Hematopoietic multipotent progenitor cell treated with erythropoietin and hydrocortisone succinate and interleukin-3 and kit ligand, for 8 days (in vitro differentiated cells): ENCODE results near the gene PPP1R10.

Experiments used
- DNase-seq: peaks from one replicate; pipeline ENCODE4 v3.0.0-alpha.2; 2015

PPP1R10 gene

DNA sequence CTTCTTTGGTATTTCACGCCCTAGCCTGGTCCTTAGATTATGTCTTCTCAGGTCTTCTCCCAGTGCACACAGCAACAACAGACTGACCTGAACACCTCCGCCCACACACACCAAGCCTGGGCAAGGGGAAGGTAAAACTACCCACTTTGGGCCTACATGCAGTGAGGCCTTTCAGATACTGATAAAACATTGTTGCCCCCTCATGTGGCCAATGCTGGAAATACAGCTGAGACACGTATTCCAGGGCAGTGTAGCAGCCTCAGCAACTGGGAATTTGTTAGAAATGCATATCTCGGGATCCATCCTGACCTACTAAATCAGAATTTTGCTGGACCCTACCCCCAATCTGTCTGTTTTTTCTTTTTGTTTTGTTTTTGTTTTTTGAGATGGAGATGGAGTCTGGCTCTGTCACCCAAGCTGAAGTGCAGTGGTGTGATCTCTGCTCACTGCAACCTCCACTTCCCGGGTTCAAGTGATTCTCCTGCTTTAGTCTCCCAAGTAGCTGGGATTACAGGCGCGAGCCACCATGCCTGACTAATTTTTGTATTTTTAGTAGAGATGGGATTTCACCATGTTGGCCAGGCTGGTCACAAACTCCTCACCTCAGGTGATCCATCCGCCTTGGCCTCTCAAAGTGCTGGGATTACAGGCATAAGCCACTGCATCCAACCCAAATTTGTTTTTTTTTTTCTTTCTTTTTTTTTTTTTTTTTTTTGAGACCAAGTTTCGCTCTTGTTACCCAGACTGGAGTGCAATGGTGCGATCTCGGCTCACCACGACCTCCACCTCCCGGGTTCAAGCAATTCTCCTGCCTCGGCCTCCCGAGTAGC is 19.5 kb downstream of the PPP1R10 start:
- DNase-seq: peak; percentile 86

DNA sequence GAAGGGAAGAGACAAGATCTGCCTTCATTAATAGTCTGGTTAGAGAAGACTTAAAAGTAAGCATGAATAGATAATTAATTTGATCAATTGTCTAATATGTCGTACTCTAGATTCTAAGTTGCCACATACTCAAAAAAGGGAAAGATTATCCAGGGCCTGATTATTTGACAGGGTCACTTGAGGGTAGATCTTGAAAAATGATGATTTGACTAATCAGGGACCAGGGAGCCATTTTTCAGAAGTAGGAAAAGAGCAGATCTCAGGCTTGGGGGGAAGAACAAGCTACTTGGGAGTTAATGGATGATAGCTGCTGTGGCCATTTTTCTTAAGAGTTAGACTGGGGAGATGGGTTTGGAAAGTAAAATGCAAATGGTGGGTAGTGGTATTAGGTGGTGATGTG is 24.8 kb downstream of the PPP1R10 start:
- DNase-seq: no peak

DNA sequence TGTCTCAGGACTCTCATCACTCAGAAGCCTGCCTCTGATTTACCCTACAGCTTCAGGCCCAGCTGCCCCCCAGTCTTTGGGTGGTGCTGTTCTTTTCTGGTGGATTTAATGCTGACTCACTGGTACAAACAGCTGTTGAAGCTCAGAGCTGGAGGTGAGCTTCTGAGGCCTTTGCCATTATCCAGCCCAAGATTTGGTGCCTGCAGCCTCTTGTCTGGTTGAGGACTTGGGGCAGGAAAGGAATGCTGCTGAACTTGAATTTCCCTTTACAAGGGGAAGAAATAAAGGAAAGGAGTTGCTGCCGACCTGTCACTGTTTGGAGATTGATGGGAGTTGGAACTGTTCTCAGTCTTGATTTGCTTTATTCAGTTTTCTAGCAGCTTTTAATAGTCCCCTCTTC is 26.0 kb downstream of the PPP1R10 start:
- peak; percentile 19 for DNase-seq

DNA sequence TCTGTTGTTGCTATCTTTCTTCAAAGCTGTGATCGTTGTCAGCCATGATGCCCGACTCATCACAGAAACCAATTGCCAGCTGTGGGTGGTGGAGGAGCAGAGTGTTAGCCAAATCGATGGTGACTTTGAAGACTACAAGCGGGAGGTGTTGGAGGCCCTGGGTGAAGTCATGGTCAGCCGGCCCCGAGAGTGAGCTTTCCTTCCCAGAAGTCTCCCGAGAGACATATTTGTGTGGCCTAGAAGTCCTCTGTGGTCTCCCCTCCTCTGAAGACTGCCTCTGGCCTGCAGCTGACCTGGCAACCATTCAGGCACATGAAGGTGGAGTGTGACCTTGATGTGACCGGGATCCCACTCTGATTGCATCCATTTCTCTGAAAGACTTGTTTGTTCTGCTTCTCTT is 26.5 kb downstream of the PPP1R10 start:
- DNase-seq: no peak

DNA sequence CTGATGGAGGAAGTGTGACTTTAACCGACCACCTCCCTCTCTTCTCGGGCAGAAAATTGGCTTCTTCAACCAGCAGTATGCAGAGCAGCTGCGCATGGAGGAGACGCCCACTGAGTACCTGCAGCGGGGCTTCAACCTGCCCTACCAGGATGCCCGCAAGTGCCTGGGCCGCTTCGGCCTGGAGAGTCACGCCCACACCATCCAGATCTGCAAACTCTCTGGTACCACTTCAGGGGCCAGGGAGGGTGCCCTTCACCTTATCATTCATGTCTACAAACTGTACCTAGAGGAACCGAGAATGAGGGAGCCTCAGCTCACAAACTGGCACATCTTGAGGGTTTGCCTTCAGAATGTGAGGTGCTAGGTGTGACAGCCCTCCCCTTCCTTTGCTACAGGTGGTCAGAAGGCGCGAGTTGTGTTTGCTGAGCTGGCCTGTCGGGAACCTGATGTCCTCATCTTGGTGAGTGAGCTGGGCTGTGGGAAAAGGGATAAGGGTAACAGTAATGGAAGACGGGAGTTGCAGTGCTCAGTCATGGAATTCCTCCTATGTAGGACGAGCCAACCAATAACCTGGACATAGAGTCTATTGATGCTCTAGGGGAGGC is 27.2 kb downstream of the PPP1R10 start:
- no peak for DNase-seq

DNA sequence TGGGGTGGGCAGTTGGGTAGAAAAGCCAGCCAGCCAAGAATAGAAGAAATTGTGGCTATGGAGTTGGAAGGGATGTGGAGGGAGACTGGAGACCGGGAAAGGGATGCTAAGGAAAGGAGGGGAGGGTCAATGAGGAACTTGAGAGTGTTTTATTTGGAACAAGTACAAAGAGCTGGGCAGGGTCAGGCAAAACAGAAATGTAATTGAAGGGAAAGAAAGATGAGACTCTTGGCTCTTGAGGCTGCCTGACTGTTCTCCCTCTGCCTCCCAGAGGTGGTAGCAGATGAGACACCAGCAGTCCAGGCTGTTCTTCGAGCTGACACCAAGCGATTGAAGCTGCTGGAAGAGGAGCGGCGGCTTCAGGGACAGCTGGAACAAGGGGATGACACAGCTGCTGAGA is 33.1 kb downstream of the PPP1R10 start:
- DNase-seq: no peak

DNA sequence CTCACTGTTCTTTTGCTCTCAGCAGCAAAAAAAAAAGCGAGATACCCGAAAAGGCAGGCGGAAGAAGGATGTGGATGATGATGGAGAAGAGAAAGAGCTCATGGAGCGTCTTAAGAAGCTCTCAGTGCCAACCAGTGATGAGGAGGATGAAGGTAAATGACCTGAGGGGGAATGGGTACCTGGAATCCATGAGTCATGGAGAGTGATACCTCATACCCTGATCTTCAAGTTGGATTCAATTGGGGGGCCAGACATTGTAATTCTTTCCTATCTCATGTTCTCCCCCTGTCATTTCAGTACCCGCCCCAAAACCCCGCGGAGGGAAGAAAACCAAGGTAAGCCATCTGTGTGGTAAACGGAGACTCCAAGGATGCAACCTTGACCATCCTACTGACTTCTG is 39.0 kb downstream of the PPP1R10 start:
- DNase-seq: no peak

DNA sequence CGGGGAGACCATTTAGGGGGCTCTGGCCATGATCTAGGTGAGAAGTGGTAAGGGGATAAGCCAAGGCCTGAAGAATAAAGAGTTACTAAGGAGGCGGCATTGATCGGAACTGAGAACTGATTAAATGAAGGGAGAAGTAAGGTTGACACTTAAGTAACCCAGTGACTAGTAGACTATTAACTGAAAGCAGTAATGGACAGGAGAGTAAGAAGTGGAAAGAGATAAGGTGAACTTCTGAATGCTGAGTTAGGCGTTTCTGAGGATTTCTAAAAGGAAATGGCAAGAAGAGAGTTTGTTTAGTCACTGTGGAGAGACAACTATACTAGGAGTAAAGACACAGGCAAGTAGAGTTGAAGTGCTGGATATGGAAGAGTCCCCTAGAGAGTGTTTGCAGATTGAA is 43.9 kb downstream of the PPP1R10 start:
- DNase-seq: no peak

DNA sequence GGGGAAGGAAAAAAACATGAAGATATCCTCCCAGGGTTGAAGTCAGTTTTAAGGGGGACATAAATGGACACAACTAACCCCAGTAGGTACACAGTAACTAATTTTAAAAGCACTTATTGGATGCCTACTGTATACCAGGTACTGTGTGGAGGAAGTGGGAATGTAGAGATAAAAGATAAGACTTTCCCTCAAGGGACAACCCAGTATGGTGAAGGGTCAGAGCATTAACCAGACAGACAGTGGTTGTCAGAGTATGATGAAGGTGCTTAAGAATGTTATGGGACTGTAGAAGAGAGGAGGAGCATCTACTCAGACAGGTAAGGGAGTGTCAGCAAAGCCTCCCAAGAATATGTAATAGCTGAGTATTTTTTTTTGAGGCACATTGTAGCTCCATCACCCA is 44.9 kb downstream of the PPP1R10 start:
- no peak for DNase-seq

DNA sequence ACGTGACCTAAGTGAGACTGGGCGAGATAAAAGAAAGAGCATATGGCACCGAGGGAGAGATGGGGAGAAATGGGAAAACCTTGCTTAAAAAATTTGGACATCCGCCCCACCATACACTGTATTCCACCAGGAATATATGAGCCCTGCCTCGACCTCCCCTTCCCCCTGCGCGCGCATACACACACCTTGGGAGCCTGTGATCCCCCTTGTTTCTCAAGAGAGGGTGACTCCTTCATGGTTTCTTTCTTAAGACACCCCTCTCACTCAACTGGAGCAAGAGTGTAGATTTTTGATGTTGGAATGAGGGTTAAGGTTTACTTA is 45.3 kb downstream of the PPP1R10 start:
- DNase-seq: no peak

DNA sequence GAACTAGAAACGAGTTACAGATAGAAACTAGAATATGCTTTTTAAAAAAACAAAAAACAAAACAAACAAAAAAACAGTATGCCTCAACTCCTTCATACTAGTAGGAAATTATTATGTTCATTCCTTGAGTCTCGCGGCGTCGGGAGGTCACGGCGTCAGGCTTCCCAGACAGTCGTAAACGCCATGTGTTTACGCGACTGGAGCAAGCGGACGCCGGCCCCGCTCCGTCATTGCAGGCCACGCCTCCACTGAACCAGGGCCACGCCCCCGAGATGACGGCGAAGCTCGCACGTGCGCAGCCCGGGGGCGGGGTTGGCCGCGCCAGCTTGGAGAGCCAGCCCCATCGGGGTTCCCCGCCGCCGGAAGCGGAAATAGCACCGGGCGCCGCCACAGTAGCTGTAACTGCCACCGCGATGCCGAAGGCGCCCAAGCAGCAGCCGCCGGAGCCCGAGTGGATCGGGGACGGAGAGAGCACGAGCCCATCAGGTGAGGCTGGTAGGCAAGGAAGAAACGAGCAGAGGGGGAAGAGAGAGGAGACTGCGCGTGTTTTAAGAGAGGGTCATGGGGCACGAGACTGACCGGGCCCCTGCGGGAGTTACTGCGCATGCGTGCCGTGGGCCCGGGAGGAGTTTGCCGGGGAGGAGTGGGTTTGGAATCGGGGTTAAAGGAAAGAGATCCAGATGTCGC is 45.8 kb downstream of the PPP1R10 start, which contains the start of gene ABCF1:
Gene ABCF1 (plus strand): TSS at position 368 of the 687 bp plus-strand sequence. CDS start 46 bp downstream, at position 414.
- peak; percentile 96 for DNase-seq

DNA sequence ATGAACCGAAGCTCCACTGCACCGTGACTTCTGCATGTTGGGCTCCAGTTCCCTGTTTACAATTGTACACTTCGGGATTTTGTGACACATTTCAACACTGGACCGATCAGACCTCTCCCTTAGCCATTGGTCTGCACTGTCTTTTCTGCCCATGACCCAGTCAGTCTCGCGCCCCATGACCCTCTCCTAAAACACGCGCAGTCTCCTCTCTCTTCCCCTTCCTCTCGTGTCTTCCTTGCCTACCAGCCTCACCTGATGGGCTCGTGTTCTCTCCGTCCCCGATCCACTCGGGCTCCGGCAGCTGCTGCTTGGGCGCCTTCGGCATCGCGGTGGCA is 46.3 kb downstream of the PPP1R10 start:
- no peak for DNase-seq

DNA sequence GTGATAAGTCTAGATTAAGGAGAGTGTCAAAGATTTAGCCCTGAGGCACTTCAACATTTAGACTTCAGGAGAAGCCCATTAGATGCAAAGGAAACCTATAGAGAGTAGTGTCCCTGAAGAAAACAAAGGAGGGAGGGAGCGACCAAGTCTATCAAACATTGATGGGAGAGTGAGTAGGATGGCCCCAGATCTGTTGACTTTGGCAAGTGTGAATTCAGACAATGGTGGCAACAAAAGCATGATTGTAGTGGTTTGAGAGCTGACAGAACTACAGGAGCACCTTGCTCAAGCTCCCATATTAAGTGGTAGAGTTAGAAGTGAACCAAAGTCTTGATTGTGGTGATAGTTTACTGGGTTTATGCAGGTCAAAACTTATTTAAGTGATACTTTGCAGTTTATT is 46.8 kb downstream of the PPP1R10 start:
- DNase-seq: no peak

DNA sequence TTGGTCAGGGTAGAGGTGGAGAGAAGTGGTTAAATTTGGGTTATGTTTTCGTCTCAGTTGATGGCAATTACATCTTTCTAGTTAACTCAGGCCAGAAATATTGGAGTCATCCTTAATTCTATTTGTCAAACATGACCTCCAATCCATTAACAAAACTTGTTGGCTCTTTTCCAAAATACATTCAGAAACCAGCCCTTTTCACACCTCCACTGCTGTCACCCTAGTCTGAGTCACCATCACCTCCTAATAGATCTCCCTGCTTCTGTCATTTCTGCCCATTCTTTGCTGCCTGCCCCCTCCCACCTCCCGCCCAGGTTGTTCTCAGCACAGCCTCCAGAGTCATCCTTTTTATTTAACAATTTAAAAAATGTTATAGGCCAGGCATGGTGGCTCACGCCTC is 48.8 kb downstream of the PPP1R10 start:
- DNase-seq: no peak

DNA sequence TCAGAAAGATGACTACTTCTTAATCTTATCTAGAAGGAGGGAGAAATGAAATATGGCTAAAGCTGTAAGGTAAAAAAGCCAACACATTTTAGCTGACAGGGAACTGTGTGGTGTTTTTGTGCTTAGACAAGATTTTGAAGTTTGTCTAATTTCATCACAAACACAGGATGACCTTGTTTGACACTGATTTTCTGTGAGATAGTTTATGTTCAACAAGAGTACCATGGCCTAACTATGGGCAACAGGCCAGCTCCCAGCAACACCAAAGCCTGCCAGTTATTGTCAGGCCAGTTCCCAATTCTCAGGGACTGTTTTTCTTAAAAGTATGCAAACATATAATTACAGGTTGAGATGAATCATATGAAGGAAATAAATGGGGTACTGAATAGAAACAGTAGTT is 51.3 kb downstream of the PPP1R10 start:
- no peak for DNase-seq

DNA sequence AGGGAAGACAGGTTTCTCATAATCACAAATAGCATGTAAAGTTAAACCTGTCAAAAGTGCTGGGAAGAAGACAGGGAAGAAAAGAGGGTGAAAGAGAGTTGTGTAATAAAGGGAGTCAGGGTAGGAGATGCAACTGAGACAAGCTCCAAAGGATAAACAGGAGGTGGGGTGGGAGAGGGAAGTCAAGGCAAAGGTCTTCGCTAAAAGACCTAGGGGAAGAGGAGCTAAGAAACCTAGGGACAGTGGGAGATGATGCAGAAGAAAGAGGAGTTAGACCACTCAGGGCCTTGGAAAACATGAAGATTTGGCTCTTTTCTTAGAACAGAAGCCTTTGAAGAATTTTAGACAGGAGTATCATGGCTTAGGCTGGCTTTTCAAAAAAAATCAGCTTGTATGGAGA is 52.9 kb downstream of the PPP1R10 start:
- no peak for DNase-seq

DNA sequence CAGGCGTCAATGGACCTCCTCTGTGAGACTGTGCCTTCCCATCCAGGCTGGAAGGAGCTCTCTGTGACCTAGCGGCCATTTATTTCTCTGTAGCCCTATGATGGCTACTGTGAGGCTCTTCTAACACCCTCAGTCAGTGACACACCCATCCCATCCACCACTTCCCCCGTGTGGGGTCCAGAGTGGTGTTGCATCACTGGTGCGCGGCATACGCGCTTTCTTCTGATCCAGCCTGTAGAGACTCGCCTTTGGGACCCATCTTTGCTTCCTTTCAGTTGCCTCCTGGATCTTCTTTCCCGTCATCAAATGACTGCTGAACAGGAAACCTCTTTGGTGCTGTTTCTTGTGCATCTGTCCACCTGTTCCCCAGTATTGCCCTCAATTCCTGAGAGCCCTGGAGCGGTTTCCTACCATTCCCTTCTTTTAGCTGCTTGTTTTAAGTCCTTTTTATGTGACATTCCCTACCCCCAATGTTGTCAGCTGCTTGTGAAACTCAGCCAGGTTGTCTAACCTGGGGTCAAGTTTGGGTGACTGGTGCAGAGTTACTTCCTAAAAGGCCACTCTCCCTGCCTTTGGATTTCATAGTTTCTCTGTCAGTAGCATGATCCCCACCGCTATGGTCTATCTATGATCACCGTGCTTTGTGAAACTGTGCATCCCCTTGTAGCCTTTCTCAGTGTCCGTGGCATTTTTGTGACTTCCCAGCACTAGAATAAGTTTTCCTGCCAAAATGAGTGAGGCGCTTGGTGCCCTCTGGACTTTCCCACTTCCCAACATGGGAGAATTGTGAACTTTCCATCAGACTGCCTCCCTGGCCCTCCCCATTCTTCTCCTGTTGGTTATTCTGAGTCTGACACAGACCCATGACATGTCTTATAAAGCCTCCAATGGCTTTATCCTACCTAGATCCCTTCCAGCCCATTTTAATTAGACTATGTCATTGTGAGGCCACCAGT is 54.3 kb downstream of the PPP1R10 start:
- no peak for DNase-seq

DNA sequence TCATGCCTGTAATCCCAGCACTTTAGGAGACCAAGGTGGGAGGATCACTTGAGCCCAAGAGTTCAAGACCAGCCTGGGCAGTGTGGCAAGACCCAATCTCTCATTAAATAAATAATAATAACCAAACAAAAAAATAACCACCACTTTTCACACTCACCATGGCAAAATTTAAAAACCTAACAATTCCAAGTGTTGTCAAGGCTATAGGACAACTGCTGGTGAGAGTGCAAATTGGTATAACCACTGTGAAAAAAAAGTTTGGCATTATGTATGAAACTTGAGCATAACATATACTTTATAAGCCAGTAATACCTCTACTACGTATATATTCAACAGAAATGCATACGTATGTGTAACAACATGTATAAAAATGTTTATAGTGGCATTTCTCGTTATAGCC is 56.1 kb downstream of the PPP1R10 start:
- DNase-seq: no peak

DNA sequence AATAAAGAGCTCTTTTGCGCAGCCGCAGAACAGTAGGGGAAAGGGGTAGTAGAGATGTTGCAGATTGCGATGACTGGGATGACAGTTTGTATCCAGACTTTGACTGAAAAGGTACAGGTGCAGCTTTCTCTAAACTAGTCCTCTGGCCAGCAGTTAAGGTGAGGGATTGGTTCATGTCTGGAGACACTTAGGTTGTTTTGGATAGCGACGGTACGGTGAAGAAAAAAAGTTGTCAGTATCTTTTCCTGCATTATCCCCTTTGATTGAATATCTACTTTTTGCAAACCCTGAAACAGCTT is 59.4 kb downstream of the PPP1R10 start:
- no peak for DNase-seq

DNA sequence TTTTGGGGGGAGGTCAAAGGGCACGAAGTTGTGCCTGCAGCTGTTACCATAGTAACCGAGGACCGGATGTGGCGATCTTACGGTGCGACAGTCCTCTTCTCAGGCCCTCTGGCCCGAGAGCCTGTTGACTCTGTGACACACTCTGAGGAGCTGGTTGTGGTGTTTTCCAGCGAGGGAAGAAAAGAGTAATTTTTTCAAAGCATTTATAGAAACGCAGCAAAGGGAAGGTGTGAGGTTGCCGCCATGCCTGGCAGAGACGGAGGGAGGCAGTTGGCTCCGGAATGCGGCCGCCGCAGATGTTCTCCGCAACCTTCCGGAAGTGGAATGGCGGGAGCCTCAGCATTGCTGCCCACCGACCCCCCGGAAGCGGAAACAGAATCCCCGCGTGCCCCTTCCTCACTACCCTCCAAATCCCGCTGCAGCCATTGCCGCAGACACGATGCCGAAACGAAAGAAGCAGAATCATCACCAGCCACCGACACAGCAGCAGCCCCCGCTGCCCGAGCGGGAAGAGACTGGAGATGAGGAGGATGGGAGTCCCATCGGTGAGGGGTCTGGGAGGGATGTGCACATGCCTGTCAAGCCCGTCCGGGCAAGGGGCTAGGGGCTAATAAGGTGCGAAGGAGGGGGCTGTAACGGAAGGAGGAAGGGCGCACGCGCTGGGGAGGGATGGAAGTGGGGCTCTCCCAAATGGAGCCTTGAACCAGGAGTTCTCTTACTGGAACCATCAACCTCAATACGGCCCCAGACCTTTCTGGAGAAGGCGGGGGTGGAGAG is 59.9 kb downstream of the PPP1R10 start, which contains the start of gene PRR3:
Gene PRR3 (plus strand): TSS at position 390 of the 777 bp plus-strand sequence. CDS start 50 bp downstream, at position 440.
- DNase-seq: peak; percentile 96

DNA sequence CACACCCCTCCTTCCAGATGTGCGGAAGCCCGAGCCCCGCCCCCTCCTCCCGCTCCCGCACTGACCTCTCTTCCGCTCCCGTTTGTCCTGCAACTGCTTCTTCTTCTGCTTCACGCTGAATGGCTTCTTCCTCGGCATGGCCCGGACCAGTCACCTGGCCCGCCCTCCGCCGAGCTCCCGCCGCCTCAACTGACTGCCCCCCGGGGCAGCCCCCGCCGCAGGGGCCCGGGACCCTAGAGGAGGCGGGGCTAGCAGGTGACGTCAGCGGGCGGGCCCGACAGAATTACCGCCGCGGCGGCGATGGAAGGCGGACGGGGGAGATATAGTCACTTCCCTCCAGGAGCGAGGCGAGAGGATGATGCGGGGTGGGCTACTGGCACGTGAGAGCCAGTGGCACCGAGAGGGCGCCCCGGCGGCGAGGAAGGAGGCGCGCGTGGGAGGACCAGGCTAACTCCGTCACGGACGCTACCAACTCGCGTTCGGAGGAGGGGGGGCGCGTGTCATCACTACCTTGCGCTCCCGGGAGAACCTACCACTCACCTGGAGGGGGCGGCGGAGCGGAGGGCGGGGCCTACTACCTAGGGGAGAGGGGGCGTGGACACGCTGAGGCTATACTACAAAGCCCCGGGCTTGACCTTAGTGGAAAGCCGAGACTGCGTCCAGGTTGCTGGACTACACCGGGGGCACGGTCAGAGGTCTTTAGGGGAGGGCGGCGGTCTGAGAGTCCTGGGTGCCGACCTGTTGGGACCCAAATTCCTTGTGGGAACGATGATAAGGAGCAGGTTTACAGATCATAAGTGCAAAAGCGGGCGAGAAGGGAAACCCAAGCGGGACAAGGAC is 60.8 kb downstream of the PPP1R10 start, which contains the start of gene GNL1:
Gene GNL1 (minus strand): TSS at position 424 of the 840 bp plus-strand sequence. CDS start 286 bp downstream, at position 138.
- peak; percentile 90 for DNase-seq

DNA sequence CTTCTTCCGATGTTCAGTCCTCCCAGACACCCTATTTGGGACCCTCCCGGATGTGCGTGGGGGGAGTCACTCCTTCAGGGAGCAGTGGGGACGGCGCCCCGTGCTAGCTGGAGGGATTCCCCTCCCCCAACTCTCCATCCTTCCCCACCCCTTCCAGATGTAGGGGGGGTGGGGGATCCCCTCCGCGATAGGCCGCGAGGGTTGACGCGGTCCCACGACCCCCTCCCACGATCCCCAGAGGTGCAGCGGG is 61.3 kb downstream of the PPP1R10 start:
- DNase-seq: no peak
